WTC11 (cell line): ENCODE measurements around the gene LACTBL1. TPM values are rescaled to one million over a fixed set of nuclear protein-coding genes. Genes with fewer than 3 reads are reported as not detected.

Experiments
- ATAC-seq: fragments of 200-7000 bp; cut with Tn5 transposase; 2 replicates; pipeline ENCODE4 v1.10.0; 2021; ENCODE audit warnings: mild to moderate bottlenecking, moderate library complexity
- CTCF ChIA-PET: fragments of 300-600 bp; sonication (Branson Sonifier 250); formaldehyde crosslinking; loops from one replicate; lab custom pipeline; 2021; ENCODE audit warnings: antibody characterized with exemption; lab: Charles Lee
- POLR2A ChIA-PET: fragments of 350-600 bp; sonication (Branson Sonifier 250); formaldehyde crosslinking; loops from one replicate; lab custom pipeline; 2021; ENCODE audit warnings: antibody characterized with exemption; lab: Charles Lee
- DNase-seq: peaks from one replicate; pipeline ENCODE4 v3.0.0; 2021; ENCODE audit warnings: low spot score
- H3K27ac Mint-ChIP-seq: 2 replicates; pipeline ENCODE4 v1.8.0; 2021; ENCODE audit warnings: mixed read lengths
- H3K27me3 Mint-ChIP-seq: 2 replicates; pipeline ENCODE4 v1.8.0; 2021; ENCODE audit warnings: low read depth, mild to moderate bottlenecking, moderate library complexity, mixed read lengths
- H3K36me3 Mint-ChIP-seq: 2 replicates; pipeline ENCODE4 v1.8.0; 2021; ENCODE audit warnings: mixed read lengths
- H3K4me1 Mint-ChIP-seq: 2 replicates; pipeline ENCODE4 v1.8.0; 2022; ENCODE audit warnings: mixed read lengths
- H3K4me3 Mint-ChIP-seq: 2 replicates; pipeline ENCODE4 v1.8.0; 2021; ENCODE audit warnings: mild to moderate bottlenecking, moderate library complexity, mixed read lengths
- H3K9me3 Mint-ChIP-seq: 2 replicates; pipeline ENCODE4 v1.8.0; 2021; ENCODE audit warnings: mixed read lengths
- ELF4 ChIP-seq: sonication (generic); formaldehyde crosslinking; IDR thresholded peaks from 2 replicates; pipeline ENCODE4 v1.8.1; 2022; ENCODE audit warnings: low read depth, mild to moderate bottlenecking, moderate library complexity, missing genetic modification reagents
- IRF2 ChIP-seq: sonication (generic); formaldehyde crosslinking; IDR thresholded peaks from 2 replicates; pipeline ENCODE4 v1.8.0; 2022; ENCODE audit warnings: low read depth, missing genetic modification reagents, borderline replicate concordance
- JAZF1 ChIP-seq: fragments of 250-450 bp; sonication (Bioruptor Pico); IDR thresholded peaks from 2 replicates; pipeline ENCODE4 v1.9.0; 2021; ENCODE audit warnings: moderate library complexity, mild to moderate bottlenecking, inconsistent platforms
- JUN ChIP-seq: sonication (generic); formaldehyde crosslinking; IDR thresholded peaks from 2 replicates; pipeline ENCODE4 v1.8.0; 2023; ENCODE audit warnings: mild to moderate bottlenecking, missing genetic modification reagents
- KAT7 ChIP-seq: sonication (generic); formaldehyde crosslinking; IDR thresholded peaks from 2 replicates; pipeline ENCODE4 v1.8.1; 2023; ENCODE audit warnings: missing genetic modification reagents, mild to moderate bottlenecking, borderline replicate concordance
- NFYB ChIP-seq: sonication (generic); formaldehyde crosslinking; conservative IDR thresholded peaks from 2 replicates; pipeline ENCODE4 v1.8.0; 2022; ENCODE audit warnings: low read depth, missing genetic modification reagents
- NR2C2 ChIP-seq: sonication (generic); formaldehyde crosslinking; IDR thresholded peaks from 2 replicates; pipeline ENCODE4 v1.8.0; 2022; ENCODE audit warnings: mild to moderate bottlenecking, missing genetic modification reagents
- OVOL2 ChIP-seq: fragments of 250-450 bp; sonication (Bioruptor Pico); IDR thresholded peaks from 2 replicates; pipeline ENCODE4 v1.9.0; 2021; ENCODE audit warnings: mild to moderate bottlenecking, borderline replicate concordance
- SMAD4 ChIP-seq: sonication (generic); formaldehyde crosslinking; IDR thresholded peaks from 2 replicates; pipeline ENCODE4 v1.8.0; 2022; ENCODE audit warnings: mild to moderate bottlenecking, missing genetic modification reagents
- SOX15 ChIP-seq: fragments of 250-450 bp; sonication (Bioruptor Pico); IDR thresholded peaks from 2 replicates; pipeline ENCODE4 v1.9.0; 2021; ENCODE audit warnings: mild to moderate bottlenecking
- TCF7 ChIP-seq: sonication (generic); formaldehyde crosslinking; IDR thresholded peaks from 2 replicates; pipeline ENCODE4 v1.8.0; 2022; ENCODE audit warnings: mild to moderate bottlenecking, low read depth, missing genetic modification reagents, moderate library complexity
- TEAD1 ChIP-seq: sonication (generic); formaldehyde crosslinking; IDR thresholded peaks from 2 replicates; pipeline ENCODE4 v1.8.0; 2022; ENCODE audit warnings: mild to moderate bottlenecking, missing genetic modification reagents
- ZNF263 ChIP-seq: sonication (generic); formaldehyde crosslinking; IDR thresholded peaks from 2 replicates; pipeline ENCODE4 v1.8.1; 2022; ENCODE audit warnings: low read depth, mild to moderate bottlenecking, moderate library complexity, missing genetic modification reagents
- ZNF396 ChIP-seq: fragments of 250-450 bp; sonication (Bioruptor Pico); IDR thresholded peaks from 2 replicates; pipeline ENCODE4 v1.8.0; 2021; ENCODE audit warnings: mild to moderate bottlenecking, moderate library complexity, borderline replicate concordance
- ZNF416 ChIP-seq: fragments of 250-450 bp; sonication (Bioruptor Pico); IDR thresholded peaks from 2 replicates; pipeline ENCODE4 v1.9.0; 2021; ENCODE audit warnings: mild to moderate bottlenecking, inconsistent platforms
- ZNF671 ChIP-seq: fragments of 250-450 bp; sonication (Bioruptor Pico); IDR thresholded peaks from 2 replicates; pipeline ENCODE4 v1.8.0; 2021; ENCODE audit warnings: mild to moderate bottlenecking
- total RNA-seq: library from RNA; stranded (reverse); gene quantifications from 3 replicates; pipeline ENCODE4 v1.2.3, GENCODE V29; 2021
- TF ChIP-seq, protein P1 (sequence below): sonication (generic); formaldehyde crosslinking; IDR thresholded peaks from 2 replicates; pipeline ENCODE4 v1.8.0; 2023; ENCODE audit warnings: missing genetic modification reagents
- TF ChIP-seq, protein P2 (sequence below): sonication (generic); formaldehyde crosslinking; IDR thresholded peaks from 2 replicates; pipeline ENCODE4 v1.8.1; 2022; ENCODE audit warnings: missing genetic modification reagents, borderline replicate concordance
- TF ChIP-seq, protein P3 (sequence below): sonication (generic); formaldehyde crosslinking; IDR thresholded peaks from 2 replicates; pipeline ENCODE4 v1.8.0; 2022; ENCODE audit warnings: mild to moderate bottlenecking, missing genetic modification reagents
- TF ChIP-seq, protein P4 (sequence below): fragments of 250-450 bp; sonication (Bioruptor Pico); conservative IDR thresholded peaks from 2 replicates; pipeline ENCODE4 v1.9.0; 2021; ENCODE audit warnings: mild to moderate bottlenecking
- TF ChIP-seq, protein P5 (sequence below): fragments of 200-600 bp; IDR thresholded peaks from 2 replicates; pipeline ENCODE4 v1.8.0; 2022; ENCODE audit warnings: antibody characterized with exemption
- TF ChIP-seq, protein P6 (sequence below): fragments of 250-450 bp; sonication (Bioruptor Pico); IDR thresholded peaks from 2 replicates; pipeline ENCODE4 v1.9.0; 2021; ENCODE audit warnings: mild to moderate bottlenecking
- TF ChIP-seq, protein P7 (sequence below): sonication (generic); formaldehyde crosslinking; IDR thresholded peaks from 2 replicates; pipeline ENCODE4 v1.8.1; 2023; ENCODE audit warnings: mild to moderate bottlenecking, moderate library complexity, missing genetic modification reagents

Gene LACTBL1
- total RNA-seq, 1 experiment from 2014 or later, result not detected

DNA sequence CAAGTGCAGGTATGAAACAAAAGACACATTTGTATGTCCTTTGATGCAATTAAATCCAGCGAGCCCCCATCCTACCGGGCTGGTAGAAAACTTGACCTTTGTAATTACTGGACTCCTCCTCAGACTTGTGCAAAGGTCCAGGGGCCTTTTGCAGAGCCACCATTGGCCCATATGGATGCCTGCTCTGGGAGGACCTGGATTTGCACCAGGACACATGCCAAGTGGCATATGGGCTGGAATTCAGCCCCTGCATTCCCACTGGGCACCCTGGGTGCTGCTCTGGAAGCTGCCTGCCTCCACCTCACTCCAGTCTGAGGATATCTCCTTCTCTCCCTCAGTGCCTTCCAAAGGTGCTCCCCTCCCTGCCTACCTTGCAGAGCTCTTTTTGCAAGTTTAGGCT lies 36.0 kb downstream of the LACTBL1 start:
- ChIA-PET CTCF (interaction anchor here (0.6 to 0.7 kb wide), 2 partner anchors 232 to 657 kb away, joined by 3 read pairs; no protein-coding TSS in a partner anchor), POLR2A (no interaction called here)
- TF ChIP-seq IRF2 (CRISPR knock-in tag) (no peak), ZNF671 (no peak), JAZF1 (CRISPR knock-in tag) (no peak), NFYB (no peak), ELF4 (CRISPR knock-in tag) (no peak), KAT7 (CRISPR knock-in tag) (no peak), OVOL2 (CRISPR knock-in tag) (no peak), SOX15 (CRISPR knock-in tag) (no peak), TEAD1 (CRISPR knock-in tag) (no peak), ZNF396 (CRISPR knock-in tag) (no peak), ZNF416 (CRISPR knock-in tag) (no peak), SMAD4 (no peak), TCF7 (CRISPR knock-in tag) (no peak)
- TF ChIP-seq, protein P1, sequence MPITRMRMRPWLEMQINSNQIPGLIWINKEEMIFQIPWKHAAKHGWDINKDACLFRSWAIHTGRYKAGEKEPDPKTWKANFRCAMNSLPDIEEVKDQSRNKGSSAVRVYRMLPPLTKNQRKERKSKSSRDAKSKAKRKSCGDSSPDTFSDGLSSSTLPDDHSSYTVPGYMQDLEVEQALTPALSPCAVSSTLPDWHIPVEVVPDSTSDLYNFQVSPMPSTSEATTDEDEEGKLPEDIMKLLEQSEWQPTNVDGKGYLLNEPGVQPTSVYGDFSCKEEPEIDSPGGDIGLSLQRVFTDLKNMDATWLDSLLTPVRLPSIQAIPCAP (CRISPR knock-in tag), result no peak
- TF ChIP-seq, protein P2, sequence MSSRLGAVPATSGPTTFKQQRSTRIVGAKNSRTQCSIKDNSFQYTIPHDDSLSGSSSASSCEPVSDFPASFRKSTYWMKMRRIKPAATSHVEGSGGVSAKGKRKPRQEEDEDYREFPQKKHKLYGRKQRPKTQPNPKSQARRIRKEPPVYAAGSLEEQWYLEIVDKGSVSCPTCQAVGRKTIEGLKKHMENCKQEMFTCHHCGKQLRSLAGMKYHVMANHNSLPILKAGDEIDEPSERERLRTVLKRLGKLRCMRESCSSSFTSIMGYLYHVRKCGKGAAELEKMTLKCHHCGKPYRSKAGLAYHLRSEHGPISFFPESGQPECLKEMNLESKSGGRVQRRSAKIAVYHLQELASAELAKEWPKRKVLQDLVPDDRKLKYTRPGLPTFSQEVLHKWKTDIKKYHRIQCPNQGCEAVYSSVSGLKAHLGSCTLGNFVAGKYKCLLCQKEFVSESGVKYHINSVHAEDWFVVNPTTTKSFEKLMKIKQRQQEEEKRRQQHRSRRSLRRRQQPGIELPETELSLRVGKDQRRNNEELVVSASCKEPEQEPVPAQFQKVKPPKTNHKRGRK, result no peak
- TF ChIP-seq, protein P3, sequence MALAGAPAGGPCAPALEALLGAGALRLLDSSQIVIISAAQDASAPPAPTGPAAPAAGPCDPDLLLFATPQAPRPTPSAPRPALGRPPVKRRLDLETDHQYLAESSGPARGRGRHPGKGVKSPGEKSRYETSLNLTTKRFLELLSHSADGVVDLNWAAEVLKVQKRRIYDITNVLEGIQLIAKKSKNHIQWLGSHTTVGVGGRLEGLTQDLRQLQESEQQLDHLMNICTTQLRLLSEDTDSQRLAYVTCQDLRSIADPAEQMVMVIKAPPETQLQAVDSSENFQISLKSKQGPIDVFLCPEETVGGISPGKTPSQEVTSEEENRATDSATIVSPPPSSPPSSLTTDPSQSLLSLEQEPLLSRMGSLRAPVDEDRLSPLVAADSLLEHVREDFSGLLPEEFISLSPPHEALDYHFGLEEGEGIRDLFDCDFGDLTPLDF (CRISPR knock-in tag), result no peak
- TF ChIP-seq, protein P4, sequence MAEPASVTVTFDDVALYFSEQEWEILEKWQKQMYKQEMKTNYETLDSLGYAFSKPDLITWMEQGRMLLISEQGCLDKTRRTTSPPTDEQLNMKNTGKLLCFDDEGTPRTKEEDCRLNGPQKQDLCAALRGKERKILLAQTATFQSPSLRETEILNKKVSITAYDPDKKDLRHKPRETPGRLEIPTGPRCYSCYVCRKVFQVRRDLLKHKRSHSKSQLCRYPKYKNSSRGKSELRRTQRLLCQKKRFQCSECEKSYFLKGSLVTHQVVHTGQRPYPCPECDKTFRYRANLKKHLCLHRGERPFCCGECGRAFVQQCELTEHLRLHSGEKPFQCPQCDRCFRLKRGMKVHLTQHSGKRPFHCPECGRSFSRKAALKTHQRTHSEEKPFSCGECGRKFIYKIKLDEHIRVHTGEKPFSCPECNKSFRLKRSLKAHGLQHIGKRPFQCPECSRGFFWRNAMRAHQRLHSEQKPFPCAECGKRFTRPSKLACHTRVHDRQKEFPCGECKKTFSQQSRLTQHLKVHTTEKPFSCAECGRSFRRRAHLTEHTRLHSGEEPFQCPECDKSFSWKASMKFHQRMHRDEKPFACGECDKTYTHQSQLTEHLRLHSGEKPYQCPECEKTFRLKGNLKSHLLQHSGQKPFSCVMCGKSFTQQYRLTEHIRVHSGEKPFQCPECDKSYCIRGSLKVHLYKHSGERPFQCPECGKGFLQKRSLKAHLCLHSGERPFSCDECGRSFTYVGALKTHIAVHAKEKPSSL (CRISPR knock-in tag), result no peak
- ATAC-seq, result no peak
- H3K4me3 Mint-ChIP-seq, result no peak overlapping the region
- DNase-seq, result no peak
- no peaks in the 10 kb centered on the region for H3K4me1 Mint-ChIP-seq
- no peak overlapping the region for H3K27ac Mint-ChIP-seq
- peaks cover 11% of the 10 kb centered on the region; the same call in 1 of the 2 replicates for H3K36me3 Mint-ChIP-seq
- H3K9me3 Mint-ChIP-seq, result peaks cover 45% of the 10 kb centered on the region
- H3K27me3 Mint-ChIP-seq, result peaks cover 12% of the 10 kb centered on the region

DNA sequence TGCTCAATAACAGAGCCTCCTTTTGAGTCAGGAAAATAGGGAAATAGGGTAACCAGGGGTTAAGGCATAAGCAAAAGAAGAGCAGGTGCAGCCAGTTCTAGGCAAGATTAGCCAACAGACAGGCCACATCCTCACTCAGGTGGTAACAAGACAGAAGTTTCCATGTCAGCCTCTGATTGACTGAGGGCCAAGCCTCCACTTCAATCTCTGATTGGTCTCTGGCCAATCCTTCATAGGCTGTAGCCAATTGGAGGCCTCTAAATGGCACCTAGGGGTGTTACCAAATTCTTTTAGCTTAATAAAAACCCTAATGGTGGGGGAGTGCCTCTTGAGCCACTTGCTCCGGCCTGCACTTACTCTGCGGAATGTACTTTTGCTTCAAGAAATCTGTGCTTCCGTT lies 37.2 kb downstream of the LACTBL1 start:
- Mint-ChIP-seq H3K9me3 (peaks cover 33% of the 10 kb centered on the region), H3K4me3 (no peak overlapping the region), H3K4me1 (no peaks in the 10 kb centered on the region), H3K27me3 (peaks cover 5% of the 10 kb centered on the region), H3K27ac (no peak overlapping the region), H3K36me3 (peaks cover 6% of the 10 kb centered on the region; the same call in 1 of the 2 replicates)
- no peak for ATAC-seq
- ChIA-PET CTCF (no interaction called here), POLR2A (no interaction called here)
- no peak for DNase-seq
- TF ChIP-seq, protein P5, sequence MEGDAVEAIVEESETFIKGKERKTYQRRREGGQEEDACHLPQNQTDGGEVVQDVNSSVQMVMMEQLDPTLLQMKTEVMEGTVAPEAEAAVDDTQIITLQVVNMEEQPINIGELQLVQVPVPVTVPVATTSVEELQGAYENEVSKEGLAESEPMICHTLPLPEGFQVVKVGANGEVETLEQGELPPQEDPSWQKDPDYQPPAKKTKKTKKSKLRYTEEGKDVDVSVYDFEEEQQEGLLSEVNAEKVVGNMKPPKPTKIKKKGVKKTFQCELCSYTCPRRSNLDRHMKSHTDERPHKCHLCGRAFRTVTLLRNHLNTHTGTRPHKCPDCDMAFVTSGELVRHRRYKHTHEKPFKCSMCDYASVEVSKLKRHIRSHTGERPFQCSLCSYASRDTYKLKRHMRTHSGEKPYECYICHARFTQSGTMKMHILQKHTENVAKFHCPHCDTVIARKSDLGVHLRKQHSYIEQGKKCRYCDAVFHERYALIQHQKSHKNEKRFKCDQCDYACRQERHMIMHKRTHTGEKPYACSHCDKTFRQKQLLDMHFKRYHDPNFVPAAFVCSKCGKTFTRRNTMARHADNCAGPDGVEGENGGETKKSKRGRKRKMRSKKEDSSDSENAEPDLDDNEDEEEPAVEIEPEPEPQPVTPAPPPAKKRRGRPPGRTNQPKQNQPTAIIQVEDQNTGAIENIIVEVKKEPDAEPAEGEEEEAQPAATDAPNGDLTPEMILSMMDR, result no peak
- TF ChIP-seq NR2C2 (no peak), IRF2 (CRISPR knock-in tag) (no peak), ZNF263 (CRISPR knock-in tag) (no peak), JUN (no peak)
- TF ChIP-seq, protein P6, sequence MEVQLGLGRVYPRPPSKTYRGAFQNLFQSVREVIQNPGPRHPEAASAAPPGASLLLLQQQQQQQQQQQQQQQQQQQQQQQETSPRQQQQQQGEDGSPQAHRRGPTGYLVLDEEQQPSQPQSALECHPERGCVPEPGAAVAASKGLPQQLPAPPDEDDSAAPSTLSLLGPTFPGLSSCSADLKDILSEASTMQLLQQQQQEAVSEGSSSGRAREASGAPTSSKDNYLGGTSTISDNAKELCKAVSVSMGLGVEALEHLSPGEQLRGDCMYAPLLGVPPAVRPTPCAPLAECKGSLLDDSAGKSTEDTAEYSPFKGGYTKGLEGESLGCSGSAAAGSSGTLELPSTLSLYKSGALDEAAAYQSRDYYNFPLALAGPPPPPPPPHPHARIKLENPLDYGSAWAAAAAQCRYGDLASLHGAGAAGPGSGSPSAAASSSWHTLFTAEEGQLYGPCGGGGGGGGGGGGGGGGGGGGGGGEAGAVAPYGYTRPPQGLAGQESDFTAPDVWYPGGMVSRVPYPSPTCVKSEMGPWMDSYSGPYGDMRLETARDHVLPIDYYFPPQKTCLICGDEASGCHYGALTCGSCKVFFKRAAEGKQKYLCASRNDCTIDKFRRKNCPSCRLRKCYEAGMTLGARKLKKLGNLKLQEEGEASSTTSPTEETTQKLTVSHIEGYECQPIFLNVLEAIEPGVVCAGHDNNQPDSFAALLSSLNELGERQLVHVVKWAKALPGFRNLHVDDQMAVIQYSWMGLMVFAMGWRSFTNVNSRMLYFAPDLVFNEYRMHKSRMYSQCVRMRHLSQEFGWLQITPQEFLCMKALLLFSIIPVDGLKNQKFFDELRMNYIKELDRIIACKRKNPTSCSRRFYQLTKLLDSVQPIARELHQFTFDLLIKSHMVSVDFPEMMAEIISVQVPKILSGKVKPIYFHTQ, result no peak
- TF ChIP-seq, protein P7, sequence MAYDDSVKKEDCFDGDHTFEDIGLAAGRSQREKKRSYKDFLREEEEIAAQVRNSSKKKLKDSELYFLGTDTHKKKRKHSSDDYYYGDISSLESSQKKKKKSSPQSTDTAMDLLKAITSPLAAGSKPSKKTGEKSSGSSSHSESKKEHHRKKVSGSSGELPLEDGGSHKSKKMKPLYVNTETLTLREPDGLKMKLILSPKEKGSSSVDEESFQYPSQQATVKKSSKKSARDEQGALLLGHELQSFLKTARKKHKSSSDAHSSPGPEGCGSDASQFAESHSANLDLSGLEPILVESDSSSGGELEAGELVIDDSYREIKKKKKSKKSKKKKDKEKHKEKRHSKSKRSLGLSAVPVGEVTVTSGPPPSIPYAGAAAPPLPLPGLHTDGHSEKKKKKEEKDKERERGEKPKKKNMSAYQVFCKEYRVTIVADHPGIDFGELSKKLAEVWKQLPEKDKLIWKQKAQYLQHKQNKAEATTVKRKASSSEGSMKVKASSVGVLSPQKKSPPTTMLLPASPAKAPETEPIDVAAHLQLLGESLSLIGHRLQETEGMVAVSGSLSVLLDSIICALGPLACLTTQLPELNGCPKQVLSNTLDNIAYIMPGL, result no peak
